GM23338 (cell line): ENCODE results near the gene JAM2. TPM values are rescaled to one million over a fixed set of nuclear protein-coding genes. Genes with fewer than 3 reads are reported as not detected.

ENCODE experiments used
- ATAC-seq: fragments of 200-7000 bp; cut with Tn5 transposase; 3 replicates; pipeline ENCODE4 v1.9.1; 2020
- DNase-seq: peaks from one replicate; pipeline ENCODE4 v3.0.0-alpha.2; 2015; ENCODE audit warnings: low spot score
- H2AFZ ChIP-seq: fragments of 200-600 bp; sonication (generic); 2 replicates; pipeline ENCODE4 v1.8.0; 2016; ENCODE audit warnings: antibody characterized with exemption, mild to moderate bottlenecking, moderate library complexity
- H3F3A ChIP-seq: fragments of 200-600 bp; sonication (generic); replicated peaks from 2 replicates; pipeline ENCODE4 v1.8.0; 2017; ENCODE audit warnings: antibody characterized with exemption, mixed run types, low read depth
- H3K27ac ChIP-seq: fragments of 200-600 bp; sonication (generic); 2 replicates; pipeline ENCODE4 v1.6.1; 2016; ENCODE audit warnings: low read depth
- H3K27me3 ChIP-seq: fragments of 200-600 bp; sonication (generic); 2 replicates; pipeline ENCODE4 v1.8.0; 2016; ENCODE audit warnings: mild to moderate bottlenecking, mixed run types, moderate library complexity; ENCODE audit not compliant: insufficient read depth
- H3K36me3 ChIP-seq: fragments of 200-600 bp; sonication (generic); 2 replicates; pipeline ENCODE4 v1.8.0; 2016; ENCODE audit warnings: mild to moderate bottlenecking; ENCODE audit not compliant: insufficient read depth
- H3K4me1 ChIP-seq: fragments of 200-600 bp; sonication (generic); 2 replicates; pipeline ENCODE4 v1.8.0; 2016; ENCODE audit warnings: mild to moderate bottlenecking, moderate library complexity; ENCODE audit not compliant: insufficient read depth
- H3K4me2 ChIP-seq: fragments of 200-600 bp; sonication (generic); 2 replicates; pipeline ENCODE4 v1.7.1; 2017; ENCODE audit warnings: mixed run types
- H3K4me3 ChIP-seq: fragments of 200-600 bp; sonication (generic); 2 replicates; pipeline ENCODE4 v1.6.1; 2016; ENCODE audit warnings: mixed run types
- H3K79me2 ChIP-seq: fragments of 200-600 bp; sonication (generic); replicated peaks from 2 replicates; pipeline ENCODE4 v1.8.0; 2017; ENCODE audit warnings: mild to moderate bottlenecking; ENCODE audit not compliant: insufficient read depth
- H3K9me2 ChIP-seq: fragments of 200-600 bp; sonication (generic); 2 replicates; pipeline ENCODE4 v1.8.0; 2017; ENCODE audit not compliant: insufficient read depth
- H4K20me1 ChIP-seq: fragments of 200-600 bp; sonication (generic); replicated peaks from 2 replicates; pipeline ENCODE4 v1.8.0; 2017; ENCODE audit warnings: mild to moderate bottlenecking; ENCODE audit not compliant: insufficient read depth
- H3K27ac Mint-ChIP-seq: 2 replicates; pipeline ENCODE4 v1.8.0; 2020; ENCODE audit warnings: inconsistent platforms, mild to moderate bottlenecking, moderate library complexity, mixed read lengths
- H3K27me3 Mint-ChIP-seq: 3 replicates; pipeline ENCODE4 v1.8.0; 2022; ENCODE audit warnings: low read depth, mild to moderate bottlenecking, moderate library complexity, mixed read lengths, inconsistent platforms; ENCODE audit not compliant: insufficient read depth, poor library complexity
- H3K36me3 Mint-ChIP-seq: 3 replicates; pipeline ENCODE4 v1.8.0; 2021; ENCODE audit warnings: low read depth, mild to moderate bottlenecking, inconsistent platforms, moderate library complexity, mixed read lengths
- H3K4me1 Mint-ChIP-seq: 3 replicates; pipeline ENCODE4 v1.8.0; 2020; ENCODE audit warnings: mild to moderate bottlenecking, inconsistent platforms, mixed read lengths
- H3K4me3 Mint-ChIP-seq: 3 replicates; pipeline ENCODE4 v1.8.0; 2021; ENCODE audit warnings: moderate library complexity, mild to moderate bottlenecking, inconsistent platforms, mixed read lengths
- H3K9me3 Mint-ChIP-seq: 3 replicates; pipeline ENCODE4 v1.8.0; 2020; ENCODE audit warnings: moderate library complexity, mild to moderate bottlenecking, inconsistent platforms, mixed read lengths
- CREB1 ChIP-seq: fragments of 250-450 bp; sonication (Bioruptor Pico); IDR thresholded peaks from 2 replicates; pipeline ENCODE4 v1.5.0; 2020; ENCODE audit warnings: low read depth, mild to moderate bottlenecking, moderate library complexity
- ETS1 ChIP-seq: IDR thresholded peaks from 2 replicates; pipeline ENCODE4 v1.6.1; 2016; ENCODE audit warnings: antibody characterized with exemption
- EZH2 ChIP-seq: fragments of 200-600 bp; sonication (generic); IDR thresholded peaks from one replicate; pipeline ENCODE4 v1.8.0; 2017; ENCODE audit warnings: antibody characterized with exemption, mild to moderate bottlenecking, low read depth; ENCODE audit not compliant: unreplicated experiment
- JUNB ChIP-seq: IDR thresholded peaks from one replicate; pipeline ENCODE4 v1.6.1; 2016; ENCODE audit warnings: antibody characterized with exemption; ENCODE audit not compliant: unreplicated experiment
- NANOG ChIP-seq: IDR thresholded peaks from 2 replicates; pipeline ENCODE4 v1.6.1; 2016; ENCODE audit warnings: antibody characterized with exemption, borderline replicate concordance
- POLR2AphosphoS5 ChIP-seq: IDR thresholded peaks from 2 replicates; pipeline ENCODE4 v1.6.1; 2016; ENCODE audit warnings: antibody characterized with exemption, low read depth
- REST ChIP-seq: IDR thresholded peaks from one replicate; pipeline ENCODE4 v1.6.1; 2018; ENCODE audit warnings: antibody characterized with exemption; ENCODE audit not compliant: unreplicated experiment
- STAT1 ChIP-seq: IDR thresholded peaks from one replicate; pipeline ENCODE4 v1.6.1; 2016; ENCODE audit warnings: antibody characterized with exemption; ENCODE audit not compliant: unreplicated experiment
- ZNF114 ChIP-seq: fragments of 250-450 bp; sonication (Bioruptor Pico); IDR thresholded peaks from 2 replicates; pipeline ENCODE4 v1.5.0; 2020; ENCODE audit warnings: mild to moderate bottlenecking, moderate library complexity
- ZNF331 ChIP-seq: fragments of 250-450 bp; sonication (Bioruptor Pico); IDR thresholded peaks from 2 replicates; pipeline ENCODE4 v1.5.0; 2020; ENCODE audit warnings: low read depth, mild to moderate bottlenecking, moderate library complexity
- polyA plus RNA-seq: library from polyadenylated mRNA; unstranded; fragments of >200 nt; fragmentation: Nextera tagmentation; extraction: Ambion mirVana; gene quantifications from 2 replicates; pipeline ENCODE4 v1.2.1, GENCODE V29; 2016
- total RNA-seq: library from RNA; depleted of rRNA; stranded (reverse); fragments of >200 nt; shearing (Covaris generic); gene quantifications from 2 replicates; pipeline ENCODE4 v1.2.3, GENCODE V29; 2014
- TF ChIP-seq, protein P1 (sequence below), 2 experiments: fragments of 200-600 bp in 1 of 2; sonication (generic) in 1 of 2; conservative IDR thresholded peaks; 2 replicates each; pipeline versions ENCODE4 v1.5.1 to v1.6.1; 2016 to 2017; ENCODE audit warnings: antibody characterized with exemption in 2 of 2, low read depth in 2 of 2, mild to moderate bottlenecking in 2 of 2, moderate library complexity in 1 of 2

Gene JAM2
- total and polyA plus RNA-seq, 2 experiments from 2014 or later = 4.9 to 14.6 TPM

GRCh38 chr21:25689226-25689625, 50.2 kb downstream of the JAM2 start (continued):
- TF ChIP-seq, protein P1, sequence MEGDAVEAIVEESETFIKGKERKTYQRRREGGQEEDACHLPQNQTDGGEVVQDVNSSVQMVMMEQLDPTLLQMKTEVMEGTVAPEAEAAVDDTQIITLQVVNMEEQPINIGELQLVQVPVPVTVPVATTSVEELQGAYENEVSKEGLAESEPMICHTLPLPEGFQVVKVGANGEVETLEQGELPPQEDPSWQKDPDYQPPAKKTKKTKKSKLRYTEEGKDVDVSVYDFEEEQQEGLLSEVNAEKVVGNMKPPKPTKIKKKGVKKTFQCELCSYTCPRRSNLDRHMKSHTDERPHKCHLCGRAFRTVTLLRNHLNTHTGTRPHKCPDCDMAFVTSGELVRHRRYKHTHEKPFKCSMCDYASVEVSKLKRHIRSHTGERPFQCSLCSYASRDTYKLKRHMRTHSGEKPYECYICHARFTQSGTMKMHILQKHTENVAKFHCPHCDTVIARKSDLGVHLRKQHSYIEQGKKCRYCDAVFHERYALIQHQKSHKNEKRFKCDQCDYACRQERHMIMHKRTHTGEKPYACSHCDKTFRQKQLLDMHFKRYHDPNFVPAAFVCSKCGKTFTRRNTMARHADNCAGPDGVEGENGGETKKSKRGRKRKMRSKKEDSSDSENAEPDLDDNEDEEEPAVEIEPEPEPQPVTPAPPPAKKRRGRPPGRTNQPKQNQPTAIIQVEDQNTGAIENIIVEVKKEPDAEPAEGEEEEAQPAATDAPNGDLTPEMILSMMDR (conservative IDR thresholded peaks at IDR 0.05; ENCODE audit: low read depth in 2 of 2) = no peak
- TF ChIP-seq STAT1 (no peak), JUNB (no peak), CREB1 (no peak), ETS1 (no peak), ZNF331 (CRISPR knock-in tag) (no peak)

DNA sequence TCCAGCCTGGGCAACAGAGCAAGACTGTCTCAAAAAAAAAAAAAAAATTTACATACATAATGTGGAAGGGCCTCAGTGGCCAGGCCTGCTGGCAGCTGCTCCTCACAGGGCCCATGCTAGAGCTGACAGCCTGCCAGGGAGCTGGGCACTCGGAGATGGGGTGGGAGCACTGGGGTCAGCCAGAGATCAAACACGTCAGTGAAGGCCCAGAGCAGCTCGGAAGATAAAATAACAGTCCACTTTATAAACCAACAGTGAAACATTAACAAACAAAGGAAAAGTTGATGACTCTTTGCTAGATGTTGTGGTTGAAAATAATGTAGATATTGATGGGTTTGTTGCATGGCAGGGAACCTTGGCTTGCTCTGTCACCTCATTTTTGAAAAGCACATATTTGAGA, 52.9 kb downstream of the JAM2 start:
- Histone ChIP-seq H2AFZ (no peak overlapping the region), H3K36me3 (no peaks in the 10 kb centered on the region), H3K4me2 (no peak overlapping the region), H4K20me1 (no peaks in the 10 kb centered on the region), H3K79me2 (no peaks in the 10 kb centered on the region), H3K4me3 (no peak overlapping the region), H3K27me3 (no peaks in the 10 kb centered on the region), H3K27ac (no peak overlapping the region), H3F3A (no peaks in the 10 kb centered on the region), H3K9me2 (no peaks in the 10 kb centered on the region), H3K4me1 (no peaks in the 10 kb centered on the region)
- DNase-seq (no peak), ATAC-seq (no peak)
- peaks cover 9% of the 10 kb centered on the region; the same call in 2 of the 3 replicates for H3K36me3 Mint-ChIP-seq
- no peak overlapping the region for H3K27ac Mint-ChIP-seq
- no peak overlapping the region for H3K4me3 Mint-ChIP-seq
- H3K9me3 Mint-ChIP-seq = peaks cover 8% of the 10 kb centered on the region
- no peaks in the 10 kb centered on the region for H3K27me3 Mint-ChIP-seq
- H3K4me1 Mint-ChIP-seq = no peaks in the 10 kb centered on the region
- TF ChIP-seq ZNF331 (CRISPR knock-in tag) (no peak), NANOG (no peak), EZH2 (no peak), STAT1 (no peak), REST (no peak), ETS1 (no peak), ZNF114 (no peak), POLR2AphosphoS5 (no peak), JUNB (no peak)
- TF ChIP-seq, protein P1 (conservative IDR thresholded peaks at IDR 0.05; ENCODE audit: low read depth in 2 of 2) = no peak
